Left kidney (tissue), 2 donors: ENCODE data around the gene RAPGEF1. TPM values are rescaled to one million over a fixed set of nuclear protein-coding genes. Genes with fewer than 3 reads are reported as not detected.
A peak's percentile ranks its signal among the peaks of the same experiment; 100 is the strongest.

Source experiments
- DNase-seq: peaks from one replicate; pipeline ENCODE4 v3.0.0-alpha.2; 2013
- polyA plus RNA-seq: library from polyadenylated mRNA; unstranded; fragments of 120-200 nt; gene quantifications from one replicate; pipeline ENCODE4 v1.2.1, GENCODE V29; 2013; ENCODE audit not compliant: insufficient read length

RAPGEF1 gene
- polyA plus RNA-seq, 1 donor: 40.2 TPM

- DNase-seq: no peak
These were observed 88.7 kb downstream of the RAPGEF1 start for GRCh38 chr9:131651160-131651559.

GRCh38 chr9:131650254-131650653, 89.6 kb downstream of the RAPGEF1 start:
- no peak for DNase-seq

- no peak for DNase-seq
These were observed 90.2 kb downstream of the RAPGEF1 start for GRCh38 chr9:131649646-131650045.

- no peak for DNase-seq
These were observed 94.6 kb downstream of the RAPGEF1 start for GRCh38 chr9:131645078-131645776.

DNA sequence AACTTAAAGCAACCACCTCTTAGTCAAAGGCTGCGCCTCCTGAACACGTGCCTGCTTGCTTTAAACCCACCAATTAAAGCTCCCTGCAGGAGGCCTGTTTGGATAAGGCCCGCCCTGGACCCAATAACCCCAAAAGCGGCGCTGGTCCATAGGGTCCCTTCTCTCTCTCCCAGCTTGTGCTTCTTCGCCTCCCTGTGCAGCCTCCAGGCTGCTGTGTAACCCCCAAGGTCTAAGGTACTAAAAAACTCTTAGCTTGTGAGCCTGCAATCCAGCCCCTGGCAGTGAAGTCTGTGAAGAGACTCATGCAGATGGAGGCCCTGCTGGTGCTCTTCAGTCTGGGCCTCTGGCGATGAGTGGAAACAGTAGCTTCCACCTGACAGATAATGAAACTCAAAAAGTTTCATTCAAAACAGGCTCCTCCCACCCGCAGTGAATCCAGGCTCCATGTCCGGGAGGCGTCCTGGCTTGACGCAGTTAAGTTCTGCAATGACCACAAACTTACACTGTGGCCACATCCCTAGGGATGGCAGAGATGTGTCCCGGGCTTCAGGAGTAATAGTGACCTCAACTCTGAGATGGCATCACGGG, 97.3 kb downstream of the RAPGEF1 start:
- no peak for DNase-seq

GRCh38 chr9:131641618-131642495, 98.0 kb downstream of the RAPGEF1 start:
- DNase-seq: no peak

DNA sequence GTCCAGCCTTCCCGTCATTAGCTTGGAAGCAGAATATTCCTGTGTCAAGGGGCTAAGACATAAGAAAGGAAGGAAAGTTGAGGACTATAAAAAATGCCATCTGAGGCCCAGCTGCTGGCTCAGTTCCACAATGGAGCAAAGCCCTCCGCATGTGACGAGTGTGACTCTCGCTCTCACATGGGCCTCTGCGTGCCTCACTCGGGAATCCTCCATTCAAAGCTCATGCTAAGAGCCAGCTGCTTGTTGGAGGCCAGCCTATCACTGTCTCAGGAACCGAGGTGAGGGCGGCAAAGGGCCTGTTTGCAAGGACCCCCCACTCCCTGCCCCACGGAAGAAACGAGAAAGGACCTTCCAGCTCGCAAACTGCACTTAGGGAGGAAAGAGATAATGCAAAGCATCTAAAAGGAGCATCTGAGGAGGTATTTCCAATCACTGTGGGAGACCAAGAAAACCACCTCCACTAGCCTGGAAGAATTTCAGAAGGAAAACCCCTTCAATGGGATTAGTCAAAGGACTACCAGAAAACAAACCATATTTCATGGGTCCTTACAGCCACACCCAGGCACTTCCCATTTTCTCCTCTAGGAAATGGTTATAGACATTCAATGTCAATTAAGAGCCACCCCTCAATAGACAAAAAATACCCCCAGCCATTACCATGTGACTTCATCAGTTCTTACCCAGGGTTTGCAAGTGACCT, 99.3 kb downstream of the RAPGEF1 start:
- DNase-seq: no peak

GRCh38 chr9:131639769-131640437, 100.0 kb downstream of the RAPGEF1 start:
- DNase-seq: no peak

- DNase-seq: no peak
These were observed 103.3 kb downstream of the RAPGEF1 start for GRCh38 chr9:131636593-131636992.

GRCh38 chr9:131635892-131636291, 104.0 kb downstream of the RAPGEF1 start:
- no peak for DNase-seq

DNA sequence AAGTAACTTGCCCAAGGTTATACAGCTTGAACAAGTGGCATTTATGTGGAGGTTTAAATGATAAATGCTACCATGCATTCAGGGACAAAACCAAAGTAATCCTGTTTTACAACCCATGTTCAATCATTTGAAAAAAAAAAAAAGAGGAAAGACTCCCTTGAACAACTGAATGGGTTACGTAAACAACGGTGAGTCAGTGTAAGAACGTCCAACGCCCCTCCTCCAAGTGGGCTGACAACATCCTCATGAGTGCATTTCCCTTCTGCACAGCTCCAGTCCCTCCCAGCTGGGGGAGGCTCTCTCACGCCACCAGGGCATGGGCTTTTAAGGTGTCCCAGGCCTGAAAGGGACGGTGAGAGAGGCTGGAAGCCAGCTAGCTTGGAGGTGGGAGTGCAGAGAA, 104.6 kb downstream of the RAPGEF1 start:
- DNase-seq: peak; percentile 65

GRCh38 chr9:131633491-131634031, 106.3 kb downstream of the RAPGEF1 start:
- no peak for DNase-seq

DNA sequence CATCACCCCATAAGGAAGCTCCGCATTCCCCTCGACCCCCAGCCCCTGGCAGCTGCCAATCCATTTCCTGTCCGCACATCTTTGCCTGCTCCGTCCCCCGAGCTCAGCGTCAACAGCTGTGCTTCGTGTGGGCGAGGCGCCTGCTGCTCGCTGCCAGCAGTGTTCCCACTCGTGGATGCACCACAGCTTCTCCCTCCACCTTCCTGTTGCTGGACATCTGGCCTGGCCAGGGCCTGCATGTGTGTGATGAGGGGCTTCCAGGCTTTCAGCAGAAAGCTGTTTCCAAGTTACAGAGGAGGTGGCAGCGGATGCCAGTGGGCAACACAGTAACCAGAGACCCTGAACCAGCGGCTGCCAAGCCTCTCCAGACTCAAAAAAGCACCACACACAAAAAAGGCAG, 108.6 kb downstream of the RAPGEF1 start:
- no peak for DNase-seq

- no peak for DNase-seq
These were observed 109.6 kb downstream of the RAPGEF1 start for GRCh38 chr9:131630205-131630831.

DNA sequence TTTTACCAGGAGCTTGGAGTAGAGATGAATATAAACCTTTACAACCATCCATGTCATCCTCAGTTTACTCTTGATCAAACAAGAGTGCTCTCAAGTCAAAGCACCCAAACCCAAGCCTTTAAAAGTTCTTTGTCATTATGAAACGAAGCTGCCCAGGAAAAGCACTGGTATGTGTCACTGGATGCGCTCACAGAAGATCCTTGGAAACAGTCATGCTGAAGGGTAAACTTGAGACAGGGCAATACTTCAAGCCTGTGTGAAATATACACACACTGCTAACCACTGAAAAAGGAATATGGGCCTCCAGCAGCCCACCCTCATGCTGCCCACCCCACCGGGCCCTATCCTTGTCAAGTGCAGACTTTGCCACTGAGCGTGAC, 110.1 kb downstream of the RAPGEF1 start:
- no peak for DNase-seq

- DNase-seq: no peak
These were observed 110.7 kb downstream of the RAPGEF1 start for GRCh38 chr9:131629226-131629500.

- DNase-seq: no peak
These were observed 111.2 kb downstream of the RAPGEF1 start for GRCh38 chr9:131628459-131629225.

DNA sequence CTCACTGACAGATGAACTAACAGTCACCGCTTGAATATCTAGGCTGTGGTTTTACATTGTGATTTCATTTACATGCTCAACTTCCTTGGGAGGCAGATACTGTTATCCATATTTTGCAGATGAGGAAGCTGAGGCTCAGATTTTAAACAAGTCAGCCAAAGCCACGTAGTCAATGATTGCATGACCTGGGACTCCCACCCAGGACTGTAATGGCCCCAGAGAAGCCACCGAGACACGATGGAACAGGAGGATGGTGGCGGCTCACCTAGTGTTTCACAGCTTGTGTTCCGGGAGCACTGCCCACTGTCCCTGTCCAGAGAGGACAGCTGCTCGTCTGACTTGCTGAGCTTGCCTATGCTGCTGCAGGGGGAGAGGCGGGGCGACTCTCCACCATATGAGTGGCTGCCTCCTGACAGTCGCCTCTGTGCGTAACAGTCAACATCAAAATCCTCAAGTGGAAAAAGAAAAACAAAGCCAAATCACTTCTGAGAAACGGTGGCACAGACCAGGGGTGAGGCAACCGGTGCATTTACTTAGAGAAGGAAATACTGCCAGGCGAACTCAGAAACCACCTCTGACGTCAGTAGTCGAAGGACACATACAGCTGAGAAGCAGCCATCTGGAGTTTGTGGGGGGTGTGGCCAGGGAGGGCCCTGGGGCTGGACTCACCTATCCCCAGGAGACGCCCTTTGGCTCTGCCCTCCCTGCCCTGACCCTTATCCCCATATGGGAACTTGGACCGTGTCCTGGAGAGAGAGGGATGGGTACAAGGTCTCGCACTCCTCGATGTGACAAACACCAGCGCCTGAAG, 112.0 kb downstream of the RAPGEF1 start:
- DNase-seq: no peak

- DNase-seq: no peak
These were observed 112.6 kb downstream of the RAPGEF1 start for GRCh38 chr9:131627326-131627647.
